ENCODE results near the gene CACNA1A.

CACNA1A gene

DNA sequence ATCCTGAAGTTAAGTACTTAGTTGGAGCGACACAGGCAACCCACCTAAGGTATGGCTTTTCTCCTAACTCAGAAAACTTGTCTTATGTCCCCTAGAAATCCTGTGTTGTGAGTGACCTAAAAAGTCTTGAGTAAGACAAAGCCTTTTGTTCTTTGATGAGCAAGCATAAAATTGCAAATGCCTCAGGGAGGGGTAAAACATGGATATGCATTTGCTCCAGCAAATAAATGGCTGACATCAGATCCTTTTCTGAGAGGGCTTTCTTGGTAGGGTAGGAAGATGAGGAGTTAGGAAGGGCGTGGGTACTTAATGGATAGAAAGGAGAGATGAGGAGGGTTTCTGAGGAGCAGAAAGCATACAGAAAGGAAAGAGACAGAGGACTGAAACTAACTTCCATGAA, 192.4 kb downstream of the CACNA1A start:
- no peak for DNase-seq (ENCODE audit: low read depth)

GRCh38 chr19:13309864-13310263, 196.4 kb downstream of the CACNA1A start:
- no peak for DNase-seq (ENCODE audit: low read depth)

DNA sequence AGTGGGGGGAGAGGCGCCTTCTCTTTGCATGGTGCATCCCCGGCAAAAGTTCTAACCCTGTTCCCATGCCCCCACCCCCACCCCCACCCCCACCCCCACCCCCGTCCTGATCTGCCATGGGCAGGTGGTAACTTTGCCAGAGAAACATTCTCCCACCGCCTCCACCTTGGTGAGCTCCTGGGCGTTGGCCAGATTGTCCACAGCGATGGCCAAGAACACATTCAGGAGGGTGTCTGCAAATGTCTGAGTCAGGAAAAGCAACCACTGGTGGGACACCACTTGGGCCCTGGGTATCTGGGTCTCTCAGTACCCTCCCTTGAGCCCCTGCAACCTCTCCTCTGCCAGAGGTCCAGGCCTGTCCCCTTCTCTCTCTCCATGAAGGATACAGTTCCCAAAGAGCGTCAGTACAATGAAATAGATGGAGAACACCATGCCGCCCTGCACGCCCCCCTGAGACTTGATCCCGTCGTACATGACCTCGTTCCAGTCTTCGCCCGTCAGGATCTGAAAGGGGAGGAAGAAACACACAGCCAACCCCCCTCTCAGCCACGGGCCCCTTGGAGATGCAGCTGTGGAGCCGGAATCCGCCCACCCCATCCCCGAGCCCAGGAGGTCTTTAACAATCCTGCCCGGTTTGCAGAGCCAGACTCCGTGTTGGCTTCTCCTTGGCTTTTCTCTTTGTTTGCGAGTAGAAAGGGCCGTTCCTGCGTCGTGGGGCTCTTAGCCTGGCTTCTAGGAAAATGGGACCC, 202.7 kb downstream of the CACNA1A start:
- DNase-seq (ENCODE audit: low read depth), result no peak

GRCh38 chr19:13302526-13303270, 203.6 kb downstream of the CACNA1A start:
- no peak for DNase-seq (ENCODE audit: low read depth)

- DNase-seq (ENCODE audit: low read depth), result no peak
These were observed 204.5 kb downstream of the CACNA1A start for GRCh38 chr19:13301627-13302334.

DNA sequence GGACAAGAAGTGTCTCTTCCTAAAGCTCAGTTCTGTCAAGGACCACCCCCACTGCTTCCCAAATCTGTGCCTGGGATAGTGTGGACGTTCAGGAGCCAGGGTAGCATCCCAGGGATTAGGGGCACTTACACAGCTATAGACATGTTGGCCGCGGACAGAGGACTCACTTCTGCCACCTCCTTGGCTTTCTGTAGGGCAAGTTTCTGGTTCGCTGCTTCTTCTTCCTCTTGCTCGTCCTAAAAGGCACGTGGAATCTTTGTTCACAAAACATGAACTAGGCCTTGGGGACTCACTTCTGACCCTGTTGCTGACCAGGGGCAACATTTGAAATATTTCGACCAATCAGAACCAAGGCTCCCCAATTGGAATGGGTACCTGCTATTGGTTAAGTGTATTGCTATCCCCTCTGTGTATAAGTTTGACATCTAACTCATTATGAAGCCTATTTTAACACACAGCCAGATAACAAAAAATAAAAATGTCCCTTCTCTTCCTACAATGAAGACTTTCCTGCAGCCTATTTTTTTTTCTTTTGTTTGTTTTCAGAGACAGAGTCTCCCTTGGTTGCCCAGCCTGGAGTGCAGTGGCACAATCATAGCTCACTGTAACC, 205.8 kb downstream of the CACNA1A start:
- DNase-seq (ENCODE audit: low read depth), result no peak

DNA sequence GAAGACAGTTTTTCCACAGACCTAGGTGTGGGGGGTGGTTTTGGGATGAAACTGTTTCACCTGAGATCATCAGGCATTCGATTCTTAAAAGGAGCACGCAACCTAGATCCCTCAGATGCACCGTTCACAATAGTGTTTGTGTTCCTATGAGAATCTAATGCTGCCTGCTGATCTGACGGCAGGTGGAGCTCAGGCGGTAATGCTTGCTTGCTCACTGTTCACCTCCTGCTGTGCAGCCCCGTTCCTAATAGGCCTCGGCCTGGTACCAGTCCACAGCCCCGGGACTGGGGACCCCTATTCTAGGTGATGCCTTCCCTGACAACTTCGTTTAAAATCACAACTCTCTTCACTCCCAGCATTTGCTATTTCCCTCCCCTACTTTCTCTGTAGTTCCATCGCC, 206.4 kb downstream of the CACNA1A start:
- DNase-seq (ENCODE audit: low read depth), result no peak

GRCh38 chr19:13298565-13299481, 207.5 kb downstream of the CACNA1A start:
- DNase-seq (ENCODE audit: low read depth), result no peak

DNA sequence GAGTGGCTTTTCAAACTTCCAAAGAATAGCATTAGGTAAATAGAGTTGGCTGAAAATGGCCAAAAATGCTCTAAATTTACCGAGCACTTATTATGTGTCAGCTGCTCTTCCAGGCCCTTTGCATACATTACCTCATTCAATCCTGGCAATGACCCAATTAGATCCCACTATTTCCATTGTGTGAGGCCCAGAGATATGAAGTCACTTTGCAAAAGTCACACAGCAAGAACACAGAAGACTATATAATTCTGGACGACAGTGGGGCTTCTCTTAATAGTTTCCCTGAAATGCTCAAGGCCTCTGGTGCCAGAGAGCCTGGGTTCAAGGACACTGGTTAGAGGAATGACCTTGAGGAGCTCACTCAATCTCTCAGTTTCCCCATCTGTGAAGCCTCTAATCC, 209.3 kb downstream of the CACNA1A start:
- DNase-seq (ENCODE audit: low read depth), result no peak

DNA sequence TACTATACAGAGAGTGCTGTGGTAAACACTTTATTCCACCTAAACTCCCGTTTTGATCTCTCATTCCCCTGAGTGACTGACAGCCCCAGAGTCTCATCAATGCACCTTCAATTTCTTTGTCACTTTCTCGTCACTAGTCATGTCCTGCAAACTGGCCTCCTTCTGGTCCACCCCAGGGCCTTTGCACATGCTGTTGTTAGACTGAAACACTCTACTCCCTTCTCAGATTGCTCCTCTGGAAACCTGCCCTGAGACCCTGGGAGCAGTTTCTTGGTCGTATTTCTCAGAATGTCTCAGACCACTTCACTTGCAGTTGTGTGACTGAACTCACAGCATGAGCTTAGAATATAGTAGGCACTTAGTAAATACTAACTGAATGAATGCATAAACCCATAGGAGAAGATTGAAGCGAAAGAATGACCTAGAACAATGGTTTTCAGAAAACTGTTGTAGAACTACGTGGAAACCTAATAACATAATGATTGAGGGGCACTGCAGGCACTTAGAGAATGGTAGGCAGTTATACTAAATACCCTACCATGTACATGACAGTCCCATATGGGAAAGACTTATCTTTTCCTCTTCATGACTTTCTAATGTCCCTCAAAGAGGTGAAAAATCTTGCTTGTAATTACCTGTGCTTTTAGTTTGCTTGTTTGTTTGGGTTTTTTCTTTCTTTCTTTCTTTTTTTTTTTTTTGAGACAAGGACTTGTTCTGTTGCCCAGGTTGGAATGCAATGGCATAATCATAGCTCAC, 211.3 kb downstream of the CACNA1A start:
- no peak for DNase-seq (ENCODE audit: low read depth)

GRCh38 chr19:13291913-13292312, 214.4 kb downstream of the CACNA1A start:
- DNase-seq (ENCODE audit: low read depth), result no peak

- DNase-seq (ENCODE audit: low read depth), result no peak
These were observed 215.5 kb downstream of the CACNA1A start for GRCh38 chr19:13290741-13291140.

DNA sequence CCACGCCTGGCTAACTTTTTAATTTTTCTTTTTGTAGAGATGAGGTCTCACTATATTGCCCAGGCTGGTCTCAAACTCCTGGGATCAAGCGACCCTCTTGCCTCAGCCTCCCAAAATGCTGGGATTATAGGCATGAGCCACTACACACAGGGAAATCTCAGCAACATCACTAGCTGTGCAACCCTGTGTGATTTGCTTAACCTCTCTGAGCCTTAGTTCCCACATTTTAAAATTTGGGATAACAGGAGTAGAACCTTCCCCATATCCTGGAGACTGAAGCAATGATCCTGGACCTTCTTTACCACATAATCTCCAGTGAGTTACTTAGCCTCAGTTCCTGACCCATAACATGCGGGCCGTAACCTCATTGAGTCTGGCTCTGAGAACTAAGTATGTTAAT, 217.0 kb downstream of the CACNA1A start:
- DNase-seq (ENCODE audit: low read depth), result no peak

DNA sequence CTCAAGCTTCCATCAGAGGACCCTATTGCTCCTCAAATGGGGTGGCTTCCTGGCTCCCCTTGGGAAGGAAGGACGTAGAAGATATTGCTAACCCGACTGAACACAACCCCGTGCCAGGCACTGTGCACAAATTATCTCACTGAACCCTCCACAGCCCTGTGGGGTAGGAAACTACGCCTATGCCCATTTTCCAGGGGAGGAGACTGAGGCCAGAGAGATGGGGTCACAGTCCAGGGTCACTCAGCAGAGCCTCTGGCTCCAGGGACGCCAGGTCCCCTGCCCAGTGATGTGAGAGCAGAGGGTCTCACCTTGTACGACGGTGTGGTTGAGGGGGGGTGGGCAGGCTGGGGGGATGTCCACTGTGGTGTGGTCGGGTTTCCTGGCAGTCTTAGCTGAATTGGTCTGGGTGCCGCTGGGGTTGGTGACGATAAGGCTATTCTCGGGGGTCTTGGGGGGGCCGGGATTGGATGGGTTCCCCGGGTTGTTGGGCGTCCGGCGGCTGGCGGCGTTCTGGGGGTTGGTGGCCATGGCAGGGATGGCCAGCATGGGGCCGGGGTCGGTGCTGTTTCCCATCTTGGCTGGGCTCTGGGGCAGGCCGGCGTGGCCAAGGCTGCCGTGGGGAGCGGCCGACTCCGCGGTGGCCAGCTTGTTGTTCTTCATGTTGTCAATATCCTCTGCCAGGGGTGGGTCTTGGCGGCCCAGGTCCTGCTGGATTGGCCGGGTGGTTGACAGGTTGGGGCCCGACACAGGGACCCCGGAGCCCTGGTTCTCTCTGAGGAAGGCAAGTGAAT, 219.9 kb downstream of the CACNA1A start:
- DNase-seq (ENCODE audit: low read depth), result no peak

DNA sequence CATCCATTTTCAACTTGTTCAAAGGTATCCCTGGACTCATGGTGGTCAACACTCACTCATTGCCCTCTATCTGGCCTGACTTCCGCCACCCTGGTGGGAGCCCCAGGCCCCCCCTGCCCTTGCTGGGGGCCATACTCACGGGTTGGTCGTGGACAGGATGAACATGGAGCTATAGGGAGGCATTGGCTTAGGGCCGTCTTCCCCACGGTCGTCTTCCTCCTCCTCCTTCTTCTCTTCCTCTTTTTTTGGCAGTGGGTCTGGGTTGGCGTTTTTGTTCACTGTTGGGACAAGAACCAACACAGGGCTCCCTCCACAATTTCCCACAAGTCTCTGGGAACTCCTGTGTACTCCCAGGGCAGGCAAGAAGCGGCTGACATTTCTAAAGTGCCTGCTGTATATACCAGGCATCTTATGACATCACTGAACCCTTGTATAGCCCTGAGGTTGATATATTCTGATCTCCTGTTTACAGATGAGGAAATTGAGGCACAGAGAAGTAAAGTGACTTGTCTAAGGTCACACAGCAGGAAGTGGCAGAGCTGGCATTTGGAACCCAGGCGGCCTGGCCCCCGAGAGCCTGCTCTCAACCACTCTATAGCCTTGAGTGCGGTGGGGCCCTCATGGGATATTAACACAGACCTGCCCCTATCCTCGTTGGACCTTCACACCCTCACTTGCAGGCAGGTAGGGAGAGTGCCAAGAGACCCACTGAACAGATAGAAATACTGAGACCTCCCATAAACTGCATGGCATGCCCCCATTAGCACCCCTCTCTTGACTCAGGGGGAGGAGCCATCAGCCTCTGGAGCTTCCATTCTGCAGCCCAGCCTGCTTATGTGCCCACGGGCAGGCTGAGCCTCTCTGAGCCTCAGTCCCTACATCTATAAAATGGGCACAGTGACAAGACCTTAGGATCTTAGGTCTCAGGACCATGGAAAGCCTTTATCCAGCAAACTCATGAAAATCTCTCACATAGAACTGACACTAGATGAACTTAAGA, 221.1 kb downstream of the CACNA1A start:
- no peak for DNase-seq (ENCODE audit: low read depth)

GRCh38 chr19:13283871-13284270, 222.4 kb downstream of the CACNA1A start:
- DNase-seq (ENCODE audit: low read depth), result no peak

GRCh38 chr19:13282486-13283065, 223.7 kb downstream of the CACNA1A start:
- no peak for DNase-seq (ENCODE audit: low read depth)

DNA sequence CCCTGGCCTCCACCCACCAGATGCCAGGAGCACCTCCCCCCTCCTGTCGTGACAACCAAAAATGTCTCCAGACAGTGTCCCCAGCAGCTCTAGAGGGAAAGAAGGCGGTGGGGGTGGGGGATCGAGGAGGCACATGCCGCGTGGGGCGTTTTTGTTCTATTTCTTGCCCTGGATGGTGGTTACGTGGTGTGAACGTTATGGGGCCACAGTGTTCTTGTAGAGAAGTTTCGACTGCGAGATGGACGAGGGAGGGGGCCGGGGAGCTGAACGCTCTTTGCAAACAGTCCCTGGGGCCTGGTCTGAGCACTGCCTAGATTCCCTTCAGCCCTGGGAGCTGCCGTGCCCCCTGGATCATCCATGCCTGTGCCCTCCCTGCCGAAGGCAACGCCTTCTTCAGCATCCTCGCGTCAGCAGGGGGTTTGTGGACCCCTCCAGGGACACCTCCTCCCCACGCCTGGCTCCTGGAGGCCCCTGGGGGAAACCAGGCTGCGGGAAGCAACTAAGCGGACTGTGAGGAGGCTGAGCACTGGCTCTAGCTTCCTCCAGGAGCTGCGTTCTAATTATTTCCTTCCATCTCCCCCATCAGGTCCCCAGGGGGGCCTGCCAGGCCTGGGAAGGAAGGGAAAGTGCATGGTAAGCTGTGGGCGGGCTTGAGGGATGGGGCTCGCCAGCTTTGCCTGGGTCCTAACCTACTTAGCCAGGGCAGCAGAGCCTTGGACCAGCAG, 224.6 kb downstream of the CACNA1A start:
- no peak for DNase-seq (ENCODE audit: low read depth)

Data from activated T-cell treated with anti-CD3 and anti-CD28 coated beads for 1 hour (primary cell).